Progenitor cell of endocrine pancreas (in vitro differentiated cells): ENCODE measurements around the gene KCNQ1. TPM values are rescaled to one million over a fixed set of nuclear protein-coding genes. Genes with fewer than 3 reads are reported as not detected.

Experiments used
- DNase-seq: peaks from one replicate; pipeline ENCODE4 v3.0.0; 2021; ENCODE audit warnings: low spot score; ENCODE audit not compliant: unreplicated experiment
- H3K27ac Mint-ChIP-seq: 2 replicates; pipeline ENCODE4 v1.8.0; 2021; ENCODE audit warnings: mild to moderate bottlenecking, moderate library complexity, mixed read lengths
- H3K27me3 Mint-ChIP-seq: 2 replicates; pipeline ENCODE4 v1.8.0; 2021; ENCODE audit warnings: mixed read lengths
- H3K36me3 Mint-ChIP-seq: 2 replicates; pipeline ENCODE4 v1.8.0; 2022; ENCODE audit warnings: mixed read lengths; ENCODE audit not compliant: insufficient read depth
- H3K4me1 Mint-ChIP-seq: 2 replicates; pipeline ENCODE4 v1.8.0; 2021; ENCODE audit warnings: low read depth, mixed read lengths
- H3K4me3 Mint-ChIP-seq: 2 replicates; pipeline ENCODE4 v1.8.0; 2021; ENCODE audit warnings: low read depth, mild to moderate bottlenecking, moderate library complexity, mixed read lengths
- H3K9me3 Mint-ChIP-seq: 2 replicates; pipeline ENCODE4 v1.8.0; 2021; ENCODE audit warnings: low read depth, mixed read lengths
- CTCF ChIP-seq: fragments of 200-600 bp; sonication (generic); IDR thresholded peaks from one replicate; pipeline ENCODE4 v1.5.0; 2021; ENCODE audit warnings: antibody characterized with exemption, mild to moderate bottlenecking; ENCODE audit not compliant: unreplicated experiment
- total RNA-seq: library from RNA; stranded (reverse); gene quantifications from 2 replicates; pipeline ENCODE4 v1.2.1, GENCODE V29; 2021

KCNQ1 gene
- total RNA-seq, 1 donor from 2014 or later, result 3.3 TPM

- peaks cover 16% of the 10 kb centered on the region for H3K9me3 Mint-ChIP-seq
- DNase-seq, result no peak
- H3K27ac Mint-ChIP-seq, result no peak overlapping the region
- H3K27me3 Mint-ChIP-seq, result peaks cover 41% of the 10 kb centered on the region
- TF ChIP-seq CTCF, result no peak
- no peak overlapping the region for H3K4me3 Mint-ChIP-seq
- no peaks in the 10 kb centered on the region for H3K4me1 Mint-ChIP-seq
- peaks cover 1% of the 10 kb centered on the region for H3K36me3 Mint-ChIP-seq
Measured at GRCh38 chr11:2812371-2812991, 367.7 kb downstream of the KCNQ1 start.

- DNase-seq, result no peak
- peaks cover 16% of the 10 kb centered on the region for H3K9me3 Mint-ChIP-seq
- no peak overlapping the region for H3K4me3 Mint-ChIP-seq
- no peaks in the 10 kb centered on the region for H3K4me1 Mint-ChIP-seq
- peaks cover 41% of the 10 kb centered on the region for H3K27me3 Mint-ChIP-seq
- no peak for TF ChIP-seq CTCF
- H3K27ac Mint-ChIP-seq, result no peak overlapping the region
- peaks cover 1% of the 10 kb centered on the region for H3K36me3 Mint-ChIP-seq
Measured at GRCh38 chr11:2813141-2813908, 368.5 kb downstream of the KCNQ1 start.

GRCh38 chr11:2813968-2814367 is 369.2 kb downstream of the KCNQ1 start:
- peaks cover 36% of the 10 kb centered on the region for H3K27me3 Mint-ChIP-seq
- no peak for TF ChIP-seq CTCF
- no peak overlapping the region for H3K27ac Mint-ChIP-seq

GRCh38 chr11:2814751-2815150 is 369.9 kb downstream of the KCNQ1 start:
- H3K4me1 Mint-ChIP-seq, result no peaks in the 10 kb centered on the region
- H3K9me3 Mint-ChIP-seq, result peaks cover 11% of the 10 kb centered on the region
- no peak for TF ChIP-seq CTCF
- no peak overlapping the region for H3K4me3 Mint-ChIP-seq
- H3K27ac Mint-ChIP-seq, result no peak overlapping the region
- peaks cover 1% of the 10 kb centered on the region for H3K36me3 Mint-ChIP-seq
- peaks cover 30% of the 10 kb centered on the region for H3K27me3 Mint-ChIP-seq
- no peak for DNase-seq

More at GRCh38 chr11:2813968-2814367, 369.2 kb downstream of the KCNQ1 start:
- no peaks in the 10 kb centered on the region for H3K4me1 Mint-ChIP-seq
- DNase-seq, result no peak
- H3K9me3 Mint-ChIP-seq, result peaks cover 12% of the 10 kb centered on the region
- H3K4me3 Mint-ChIP-seq, result no peak overlapping the region
- peaks cover 1% of the 10 kb centered on the region for H3K36me3 Mint-ChIP-seq

- H3K27ac Mint-ChIP-seq, result peak overlapping the region; percentile 6
- no peak for TF ChIP-seq CTCF
- peaks cover 10% of the 10 kb centered on the region for H3K9me3 Mint-ChIP-seq
- H3K4me3 Mint-ChIP-seq, result no peak overlapping the region
- H3K27me3 Mint-ChIP-seq, result peaks cover 23% of the 10 kb centered on the region
- H3K36me3 Mint-ChIP-seq, result peaks cover 1% of the 10 kb centered on the region
- H3K4me1 Mint-ChIP-seq, result no peaks in the 10 kb centered on the region
- DNase-seq, result no peak
Measured at GRCh38 chr11:2815762-2816496, 371.1 kb downstream of the KCNQ1 start.
